Tibial nerve (tissue), 4 donors: Measurements from ENCODE around the gene PRKCZ. TPM values are rescaled to one million over a fixed set of nuclear protein-coding genes. Genes with fewer than 3 reads are reported as not detected.

ENCODE experiments used
- DNase-seq, 2 donors: peaks; one replicate each; pipeline ENCODE4 v3.0.0-alpha.2; 2019; ENCODE audit warnings: low spot score in 2 of 2
- H3K27ac ChIP-seq, 4 donors: fragments of 200-600 bp; sonication (generic) in 3 of 4; one replicate each; pipeline ENCODE4 v1.5.1; 2017 to 2019; ENCODE audit warnings: mild to moderate bottlenecking in 1 of 4
- H3K27me3 ChIP-seq, 2 donors: fragments of 200-600 bp; sonication (generic) in 1 of 2; one replicate each; pipeline versions ENCODE4 v1.5.1 to v1.6.0; 2017 to 2019
- H3K36me3 ChIP-seq, 3 donors: fragments of 200-600 bp; sonication (generic); one replicate each; pipeline ENCODE4 v1.5.1; 2018 to 2019
- H3K4me1 ChIP-seq, 4 donors: fragments of 200-600 bp; sonication (generic) in 3 of 4; one replicate each; pipeline ENCODE4 v1.5.1; 2017 to 2019
- H3K4me3 ChIP-seq, 4 donors: fragments of 200-600 bp; sonication (generic) in 3 of 4; one replicate each; pipeline ENCODE4 v1.5.1; 2017 to 2019; ENCODE audit warnings: mild to moderate bottlenecking in 1 of 4, moderate library complexity in 1 of 4
- H3K9me3 ChIP-seq, 4 donors: fragments of 200-600 bp; sonication (generic) in 3 of 4; one replicate each; pipeline ENCODE4 v1.5.1; 2017 to 2019
- EP300 ChIP-seq, 2 donors: sonication (generic); formaldehyde crosslinking; IDR thresholded peaks; one replicate each; pipeline ENCODE4 v1.6.1; 2017; ENCODE audit warnings: antibody characterized with exemption in 2 of 2, mild to moderate bottlenecking in 1 of 2
- POLR2A ChIP-seq, 2 donors: fragments of 450-650 bp; IDR thresholded peaks; one replicate each; pipeline ENCODE4 v1.6.1; 2017; ENCODE audit warnings: antibody characterized with exemption in 2 of 2, mild to moderate bottlenecking in 2 of 2, moderate library complexity in 2 of 2
- WGBS, 2 donors: methylation state at CpG; one replicate each; pipeline ENCODE4 v1.1.5; 2018; 5-methylcytosine and 5-hydroxymethylcytosine counted together
- total RNA-seq, 4 donors: library from RNA; depleted of rRNA; stranded (reverse); fragments of >200 nt; gene quantifications; one replicate each; pipeline ENCODE4 v1.1.0, GENCODE V29; 2016
- TF ChIP-seq, protein P1 (sequence below), 5 experiments: fragments of 200-600 bp in 3 of 5; fragments of 450-650 bp in 2 of 5; sonication (generic) in 3 of 5; IDR thresholded peaks; one replicate each; pipeline ENCODE4 v1.5.1; 2016 to 2019; ENCODE audit warnings: antibody characterized with exemption in 5 of 5, mild to moderate bottlenecking in 3 of 5, moderate library complexity in 2 of 5

PRKCZ gene
- total RNA-seq, 4 donors from 2014 or later, result 2.0 to 3.9 (median 2.8) TPM

DNA sequence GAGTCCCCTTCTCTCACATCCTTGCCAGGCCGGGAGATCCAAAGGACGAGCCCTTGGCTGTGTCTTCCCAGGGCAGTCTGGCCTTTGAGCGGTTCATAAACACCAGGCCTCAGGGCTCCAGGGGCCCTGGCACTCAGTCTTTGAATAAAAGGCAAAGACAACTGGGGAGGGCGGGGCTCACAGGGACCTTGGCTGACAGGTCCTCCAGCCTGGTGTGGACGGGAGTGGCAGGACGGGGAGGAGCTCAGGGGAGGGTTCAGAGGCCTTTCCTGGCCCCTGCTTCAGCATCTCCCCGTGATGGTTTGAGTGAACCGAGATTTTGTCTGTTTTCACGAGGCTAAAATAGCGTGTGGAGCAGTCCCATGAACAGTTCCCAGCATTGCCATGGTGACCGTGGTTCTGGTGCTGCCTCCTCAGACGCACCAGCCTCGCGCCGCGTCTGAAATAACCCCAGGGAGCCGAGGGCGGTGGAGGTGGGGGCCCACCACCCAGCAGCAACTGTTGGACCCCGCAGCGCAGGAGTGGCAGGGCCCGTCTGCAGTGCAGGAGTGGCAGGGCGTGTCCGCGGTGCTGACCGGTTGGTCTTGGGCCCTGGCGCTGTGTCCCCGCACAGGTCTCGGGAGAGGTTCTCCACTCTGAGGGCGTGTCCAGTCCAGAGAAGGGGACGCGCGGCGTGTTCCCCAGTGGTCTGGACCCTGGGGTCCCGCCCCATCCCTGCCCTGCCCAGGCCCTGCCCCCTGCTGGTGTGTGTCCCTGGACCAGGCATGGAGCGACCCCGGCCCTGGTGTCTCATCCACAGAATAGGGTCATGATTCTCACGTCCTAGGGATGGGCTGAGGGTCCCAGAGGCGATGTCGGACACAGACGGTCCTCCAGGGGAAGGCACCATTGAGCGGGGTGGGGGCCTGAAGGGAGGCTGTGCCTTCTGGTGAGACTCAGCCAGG lies 7.1 kb upstream of the PRKCZ start:
- Histone ChIP-seq H3K4me3 (no peak overlapping the region), H3K4me1 (peaks cover 0 to 15% (median 6%) of the 10 kb centered on the region in 4 donors), H3K27ac (no peak overlapping the region), H3K36me3 (no peaks in the 10 kb centered on the region), H3K9me3 (peaks cover 0 to 21% (median 0%) of the 10 kb centered on the region in 4 donors), H3K27me3 (peaks cover 0 to 52% of the 10 kb centered on the region in 2 donors)
- TF ChIP-seq EP300 (IDR thresholded peaks at IDR 0.05) (no peak), POLR2A (IDR thresholded peaks at IDR 0.05) (no peak)
- TF ChIP-seq, protein P1, sequence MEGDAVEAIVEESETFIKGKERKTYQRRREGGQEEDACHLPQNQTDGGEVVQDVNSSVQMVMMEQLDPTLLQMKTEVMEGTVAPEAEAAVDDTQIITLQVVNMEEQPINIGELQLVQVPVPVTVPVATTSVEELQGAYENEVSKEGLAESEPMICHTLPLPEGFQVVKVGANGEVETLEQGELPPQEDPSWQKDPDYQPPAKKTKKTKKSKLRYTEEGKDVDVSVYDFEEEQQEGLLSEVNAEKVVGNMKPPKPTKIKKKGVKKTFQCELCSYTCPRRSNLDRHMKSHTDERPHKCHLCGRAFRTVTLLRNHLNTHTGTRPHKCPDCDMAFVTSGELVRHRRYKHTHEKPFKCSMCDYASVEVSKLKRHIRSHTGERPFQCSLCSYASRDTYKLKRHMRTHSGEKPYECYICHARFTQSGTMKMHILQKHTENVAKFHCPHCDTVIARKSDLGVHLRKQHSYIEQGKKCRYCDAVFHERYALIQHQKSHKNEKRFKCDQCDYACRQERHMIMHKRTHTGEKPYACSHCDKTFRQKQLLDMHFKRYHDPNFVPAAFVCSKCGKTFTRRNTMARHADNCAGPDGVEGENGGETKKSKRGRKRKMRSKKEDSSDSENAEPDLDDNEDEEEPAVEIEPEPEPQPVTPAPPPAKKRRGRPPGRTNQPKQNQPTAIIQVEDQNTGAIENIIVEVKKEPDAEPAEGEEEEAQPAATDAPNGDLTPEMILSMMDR (IDR thresholded peaks at IDR 0.05), result no peak
- no peak for DNase-seq
- 63 to 71% methylated on average over 24 to 40 of the region's 41 CpGs for WGBS, 2 donors

DNA sequence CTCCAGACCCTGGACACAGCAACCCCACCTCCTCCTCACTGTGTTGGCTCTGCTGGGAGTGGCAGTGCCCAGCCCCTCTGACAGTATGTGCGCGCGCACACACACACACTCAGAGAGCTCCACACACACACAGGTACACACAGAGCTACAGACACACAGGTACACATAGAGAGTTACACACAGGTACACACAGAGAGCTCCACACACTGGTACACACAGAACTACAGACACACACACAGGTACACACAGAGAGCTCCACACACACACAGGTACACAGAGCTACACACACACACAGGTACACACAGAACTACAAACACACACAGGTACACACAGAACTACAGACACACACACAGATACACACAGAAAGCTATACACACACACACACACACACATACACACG lies 6.3 kb upstream of the PRKCZ start:
- Histone ChIP-seq H3K4me3 (no peak overlapping the region), H3K27ac (no peak overlapping the region), H3K4me1 (peaks cover 0 to 15% (median 6%) of the 10 kb centered on the region in 4 donors), H3K9me3 (peaks cover 0 to 13% (median 0%) of the 10 kb centered on the region in 4 donors), H3K27me3 (peaks cover 4 to 60% of the 10 kb centered on the region in 2 donors), H3K36me3 (no peaks in the 10 kb centered on the region)
- no peak for DNase-seq
- 88 to 97% methylated on average over 4 of the region's 4 CpGs for WGBS, 2 donors
- TF ChIP-seq, protein P1 (IDR thresholded peaks at IDR 0.05), result no peak
- TF ChIP-seq EP300 (IDR thresholded peaks at IDR 0.05) (no peak), POLR2A (IDR thresholded peaks at IDR 0.05) (no peak)

DNA sequence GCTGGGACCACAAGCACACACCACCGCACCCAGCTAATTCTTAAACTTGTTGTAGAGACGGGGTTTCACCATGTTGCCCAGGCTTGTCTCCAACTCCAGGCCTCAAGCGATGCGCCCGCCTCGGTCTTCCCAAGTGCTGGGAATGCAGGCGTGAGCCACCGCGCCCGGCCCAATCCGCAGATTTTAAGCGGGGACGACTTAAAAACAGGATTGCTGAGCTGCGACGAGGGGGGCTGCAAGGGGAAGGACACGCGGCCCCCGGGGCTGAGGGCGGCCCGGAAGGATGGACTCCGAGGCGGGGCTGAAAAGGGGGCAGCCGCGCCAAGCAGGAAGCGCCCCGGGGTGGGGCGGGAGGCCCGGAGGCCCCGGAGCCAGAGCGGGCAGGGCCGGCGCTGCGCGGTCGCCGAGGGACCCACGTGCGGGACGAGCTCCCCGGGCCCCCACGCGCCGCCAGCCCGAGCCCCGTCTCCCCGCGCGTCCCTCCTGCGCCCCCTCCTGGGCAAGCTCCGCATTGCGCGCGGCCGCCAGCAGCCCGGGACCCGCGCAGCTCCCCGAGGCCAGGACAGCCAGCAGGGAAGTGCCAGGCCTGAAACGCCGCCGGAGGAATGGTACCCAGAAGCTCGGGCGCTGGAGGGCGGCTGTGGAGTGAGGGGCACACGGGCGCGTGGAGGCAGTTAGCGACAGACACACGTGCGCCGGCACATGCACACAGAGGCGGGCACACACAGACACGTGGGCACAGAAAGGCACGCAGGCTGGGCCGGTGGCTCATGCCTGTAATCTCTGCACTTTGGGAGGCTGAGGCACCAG lies 5.5 kb upstream of the PRKCZ start:
- DNase-seq, result peak; percentile 39 to 60
- Histone ChIP-seq H3K4me3 (peak overlapping the region in 2 of 4 donors; percentile 5 to 36), H3K27me3 (peaks cover 4 to 68% of the 10 kb centered on the region in 2 donors), H3K36me3 (no peaks in the 10 kb centered on the region), H3K27ac (no peak overlapping the region), H3K4me1 (peaks cover 0 to 20% (median 10%) of the 10 kb centered on the region in 4 donors), H3K9me3 (peaks cover 0 to 10% (median 0%) of the 10 kb centered on the region in 4 donors)
- WGBS, 2 donors, result 13 to 21% methylated on average over 28 to 54 of the region's 75 CpGs
- TF ChIP-seq, protein P1 (IDR thresholded peaks at IDR 0.05), result peak; percentile 82 to 94 (median 88)
- TF ChIP-seq POLR2A (IDR thresholded peaks at IDR 0.05) (no peak), EP300 (IDR thresholded peaks at IDR 0.05) (no peak)

DNA sequence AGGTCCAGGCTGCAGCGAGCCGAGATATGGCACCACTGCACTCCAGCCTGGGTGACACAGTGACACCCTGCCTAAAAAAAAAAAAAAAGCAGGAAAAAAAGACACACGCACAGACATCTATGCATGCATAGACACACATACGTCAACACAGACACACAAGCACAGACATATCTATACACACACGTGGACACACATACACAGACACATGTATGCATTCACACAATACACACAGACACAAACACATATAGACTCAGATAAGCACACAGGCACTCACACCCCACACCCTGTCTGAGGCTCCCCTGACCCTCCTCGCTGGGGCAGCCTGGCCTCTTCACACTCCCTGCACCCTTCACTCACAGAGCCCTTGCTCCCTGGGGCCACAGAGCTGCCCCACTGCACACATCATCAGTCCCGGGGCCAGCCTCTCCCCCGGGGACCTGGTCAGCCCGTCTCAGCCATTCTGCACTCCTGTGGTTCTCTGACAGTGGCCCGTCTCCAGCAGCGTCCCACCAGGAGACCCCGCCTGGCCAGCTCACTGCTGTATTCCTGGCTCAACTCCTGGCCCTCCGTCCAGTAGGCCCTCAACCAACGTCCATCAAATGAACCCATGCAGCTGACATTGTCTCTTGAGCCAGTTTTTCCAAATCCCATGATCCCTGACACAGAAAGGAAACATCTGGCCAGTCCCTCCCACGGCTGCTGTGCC lies 4.6 kb upstream of the PRKCZ start:
- DNase-seq, result no peak
- H3K9me3 ChIP-seq, result peaks cover 0 to 1% (median 0%) of the 10 kb centered on the region in 4 donors
- WGBS, 2 donors, result 67 to 71% methylated on average over 15 of the region's 15 CpGs
- no peak overlapping the region for H3K27ac ChIP-seq
- no peak overlapping the region for H3K4me3 ChIP-seq
- no peak for TF ChIP-seq POLR2A (IDR thresholded peaks at IDR 0.05)
- no peak for TF ChIP-seq EP300 (IDR thresholded peaks at IDR 0.05)
- TF ChIP-seq, protein P1 (IDR thresholded peaks at IDR 0.05), result no peak
- peaks cover 0 to 28% (median 11%) of the 10 kb centered on the region in 4 donors for H3K4me1 ChIP-seq
- peaks cover 4 to 73% of the 10 kb centered on the region in 2 donors for H3K27me3 ChIP-seq
- H3K36me3 ChIP-seq, result no peaks in the 10 kb centered on the region
